Loucy (cell line): ENCODE measurements around the gene PAXIP1.

Source experiments
- CTCF ChIP-seq: fragments of 200-600 bp; sonication (generic); conservative IDR thresholded peaks from 2 replicates; pipeline ENCODE4 v1.5.1; 2014; ENCODE audit warnings: mild to moderate bottlenecking, antibody characterized with exemption, low read length
- EZH2phosphoT487 ChIP-seq: fragments of 200-600 bp; IDR thresholded peaks from 2 replicates; pipeline ENCODE4 v1.6.1; 2018; ENCODE audit warnings: antibody characterized with exemption, mild to moderate bottlenecking, moderate library complexity, borderline replicate concordance

GRCh38 chr7:155002411-155003091 lies 373 bp downstream of the PAXIP1 start:
- TF ChIP-seq CTCF (no peak), EZH2phosphoT487 (no peak)
